GM20000 (cell line): ENCODE measurements around the gene TGFBR3.

Experiments used
- DNase-seq: peaks from one replicate; pipeline ENCODE4 v3.0.0; 2012; ENCODE audit warnings: low spot score
- TF ChIP-seq, protein P1 (sequence below): IDR thresholded peaks from 2 replicates; pipeline ENCODE4 v1.5.1; 2012; ENCODE audit warnings: mild to moderate bottlenecking, control low read depth; ENCODE audit errors: extremely low read depth, missing control alignments

The TGFBR3 gene

GRCh38 chr1:91805311-91805801 lies 80.6 kb downstream of the TGFBR3 start:
- TF ChIP-seq, protein P1, sequence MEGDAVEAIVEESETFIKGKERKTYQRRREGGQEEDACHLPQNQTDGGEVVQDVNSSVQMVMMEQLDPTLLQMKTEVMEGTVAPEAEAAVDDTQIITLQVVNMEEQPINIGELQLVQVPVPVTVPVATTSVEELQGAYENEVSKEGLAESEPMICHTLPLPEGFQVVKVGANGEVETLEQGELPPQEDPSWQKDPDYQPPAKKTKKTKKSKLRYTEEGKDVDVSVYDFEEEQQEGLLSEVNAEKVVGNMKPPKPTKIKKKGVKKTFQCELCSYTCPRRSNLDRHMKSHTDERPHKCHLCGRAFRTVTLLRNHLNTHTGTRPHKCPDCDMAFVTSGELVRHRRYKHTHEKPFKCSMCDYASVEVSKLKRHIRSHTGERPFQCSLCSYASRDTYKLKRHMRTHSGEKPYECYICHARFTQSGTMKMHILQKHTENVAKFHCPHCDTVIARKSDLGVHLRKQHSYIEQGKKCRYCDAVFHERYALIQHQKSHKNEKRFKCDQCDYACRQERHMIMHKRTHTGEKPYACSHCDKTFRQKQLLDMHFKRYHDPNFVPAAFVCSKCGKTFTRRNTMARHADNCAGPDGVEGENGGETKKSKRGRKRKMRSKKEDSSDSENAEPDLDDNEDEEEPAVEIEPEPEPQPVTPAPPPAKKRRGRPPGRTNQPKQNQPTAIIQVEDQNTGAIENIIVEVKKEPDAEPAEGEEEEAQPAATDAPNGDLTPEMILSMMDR = no peak
- DNase-seq = no peak

GRCh38 chr1:91804546-91805023 lies 81.4 kb downstream of the TGFBR3 start:
- TF ChIP-seq, protein P1 = no peak
- no peak for DNase-seq

- peak; percentile 62 for DNase-seq
- TF ChIP-seq, protein P1 = no peak
Measured at GRCh38 chr1:91803847-91804545, 82.0 kb downstream of the TGFBR3 start.

DNA sequence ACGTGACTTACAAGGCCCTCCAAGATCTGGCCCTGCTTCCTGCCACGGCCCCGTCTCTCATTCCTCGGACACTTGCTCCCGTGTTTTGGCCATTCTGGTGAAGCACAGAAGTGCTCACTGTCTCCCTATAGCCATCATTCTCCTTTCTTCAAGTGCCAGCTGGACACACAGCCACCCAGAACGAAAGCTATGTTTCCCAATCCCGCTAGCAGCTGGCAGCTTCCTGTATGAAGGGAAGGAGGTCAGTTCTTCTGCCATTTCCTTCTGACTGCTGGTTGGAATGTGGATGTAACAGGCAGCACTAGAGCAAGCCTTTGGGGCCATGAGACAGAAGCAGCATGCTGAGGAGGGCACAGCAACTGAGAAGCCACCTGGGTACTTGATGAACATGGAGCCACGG lies 82.8 kb downstream of the TGFBR3 start:
- DNase-seq = no peak
- TF ChIP-seq, protein P1 = no peak

DNA sequence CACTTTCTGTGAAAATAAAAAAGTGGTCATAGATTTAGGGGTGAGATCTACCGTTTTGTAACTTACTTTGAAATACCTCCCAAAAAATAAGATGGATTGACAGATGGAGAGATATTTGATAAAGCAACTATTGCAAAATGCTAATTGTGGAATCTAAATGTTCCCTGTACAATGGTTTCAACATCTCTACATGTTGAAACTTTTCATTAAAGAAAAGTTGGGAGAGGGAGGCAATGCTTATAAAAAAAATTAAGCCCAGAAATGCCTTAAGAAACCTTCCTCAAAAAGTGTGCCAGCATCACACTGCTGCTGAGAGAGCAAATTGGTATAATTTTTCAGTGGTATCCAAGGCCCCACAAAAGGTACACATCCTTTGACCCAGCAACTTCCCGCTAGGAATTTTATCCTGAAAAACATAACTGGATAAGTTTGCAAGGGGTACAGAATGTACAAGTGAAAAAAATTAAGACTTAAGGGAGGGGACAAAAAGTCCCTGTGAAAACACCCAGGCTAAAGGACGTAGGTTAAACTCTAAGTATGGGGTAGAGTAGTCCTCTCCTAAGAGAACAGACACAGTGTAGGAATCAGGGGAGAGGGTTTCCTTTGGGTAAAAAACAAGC lies 84.3 kb downstream of the TGFBR3 start:
- no peak for DNase-seq
- TF ChIP-seq, protein P1 = no peak

- TF ChIP-seq, protein P1 = no peak
- DNase-seq = no peak
Measured at GRCh38 chr1:91799863-91800262, 86.1 kb downstream of the TGFBR3 start.

GRCh38 chr1:91799159-91799558 lies 86.8 kb downstream of the TGFBR3 start:
- DNase-seq = no peak
- TF ChIP-seq, protein P1 = no peak
